Endothelial cell of umbilical vein (primary cell): ENCODE results near the gene CELF1. TPM values are rescaled to one million over a fixed set of nuclear protein-coding genes. Genes with fewer than 3 reads are reported as not detected.

Source experiments
- BruUV-seq: library from RNA; stranded (reverse); fragments of 400-500 nt; replicated peaks from 2 replicates; lab custom pipeline; 2021; lab: Mats Ljungman, UMichigan
- CTCF ChIA-PET: fragments of 300-600, 350-600 bp; sonication (Branson Sonifier 250); formaldehyde crosslinking; loops from one replicate; lab custom pipeline; 2021; ENCODE audit warnings: antibody characterized with exemption, inconsistent platforms; lab: Charles Lee
- POLR2A ChIA-PET: fragments of 300-600, 350-600 bp; sonication (Branson Sonifier 250); formaldehyde crosslinking; loops from one replicate; lab custom pipeline; 2021; ENCODE audit warnings: antibody characterized with exemption, inconsistent platforms; lab: Charles Lee
- DNase-seq: peaks from one replicate; pipeline ENCODE4 v3.0.0-alpha.2; 2011; ENCODE audit warnings: low read depth, low spot score
- FAIRE-seq: peaks from 2 replicates; lab custom pipeline; 2011; peaks lifted over from hg19 to GRCh38; lab: Jason Lieb, UNC
- H2AFZ ChIP-seq: 2 replicates; pipeline ENCODE4 v1.6.0; 2012; ENCODE audit warnings: low read depth, low read length, control low read depth, inconsistent platforms
- H3K27ac ChIP-seq: 2 replicates; pipeline ENCODE4 v1.5.1; 2011; ENCODE audit warnings: low read depth, mild to moderate bottlenecking, control low read depth, low read length, moderate library complexity; ENCODE audit not compliant: insufficient read depth
- H3K27me3 ChIP-seq, 2 experiments: 2 replicates each; pipeline versions ENCODE4 v1.6.0 to v1.6.1; 2011; ENCODE audit warnings: low read length in 2 of 2, mixed read lengths in 1 of 2; ENCODE audit not compliant: control insufficient read depth in 2 of 2, insufficient read depth in 2 of 2
- H3K36me3 ChIP-seq, 2 experiments: 2 replicates in 1 of 2; 3 replicates in 1 of 2; pipeline ENCODE4 v1.5.1; 2011; ENCODE audit warnings: low read length in 2 of 2, mild to moderate bottlenecking in 1 of 2, moderate library complexity in 1 of 2; ENCODE audit not compliant: control insufficient read depth in 2 of 2, insufficient read depth in 2 of 2; ENCODE audit errors: extremely low read depth in 1 of 2
- H3K4me1 ChIP-seq: 3 replicates; pipeline ENCODE4 v1.5.1; 2011; ENCODE audit warnings: mild to moderate bottlenecking, low read length; ENCODE audit not compliant: control insufficient read depth, insufficient read depth; ENCODE audit errors: extremely low read depth
- H3K4me2 ChIP-seq: 2 replicates; pipeline ENCODE4 v1.6.1; 2011; ENCODE audit warnings: low read length, control low read depth, mixed read lengths; ENCODE audit not compliant: insufficient read depth
- H3K4me3 ChIP-seq, 3 experiments: fragments of 200-600 bp in 1 of 3; sonication (generic), shearing (Covaris generic) in 1 of 3; replicated peaks in 1 of 3; 2 replicates each; pipeline ENCODE4 v1.5.1; 2011 to 2016; ENCODE audit warnings: control low read depth in 3 of 3, low read length in 3 of 3, mild to moderate bottlenecking in 2 of 3, inconsistent platforms in 1 of 3, low read depth in 1 of 3, moderate library complexity in 1 of 3; ENCODE audit not compliant: insufficient read depth in 1 of 3
- H3K79me2 ChIP-seq: 2 replicates; pipeline ENCODE4 v1.6.0; 2012; ENCODE audit warnings: low read length, inconsistent platforms; ENCODE audit not compliant: control insufficient read depth, insufficient read depth
- H3K9ac ChIP-seq: replicated peaks from 2 replicates; pipeline ENCODE3; 2011; ENCODE audit warnings: low read length, control low read depth; ENCODE audit not compliant: insufficient read depth; ENCODE audit errors: extremely low read depth
- H3K9me1 ChIP-seq: replicated peaks from 3 replicates; pipeline ENCODE4 v1.6.0; 2011; ENCODE audit warnings: mild to moderate bottlenecking, low read length; ENCODE audit not compliant: control insufficient read depth, insufficient read depth; ENCODE audit errors: extremely low read depth
- H3K9me3 ChIP-seq: replicated peaks from 2 replicates; pipeline ENCODE4 v1.5.1; 2012; ENCODE audit warnings: low read length, inconsistent platforms; ENCODE audit not compliant: control insufficient read depth, insufficient read depth
- H4K20me1 ChIP-seq: replicated peaks from 2 replicates; pipeline ENCODE3; 2011; ENCODE audit warnings: mild to moderate bottlenecking, low read length; ENCODE audit not compliant: control insufficient read depth, insufficient read depth; ENCODE audit errors: extremely low read depth
- CTCF ChIP-seq, 2 donors: IDR thresholded peaks; 1 replicate in 1 of 2; 2 replicates in 1 of 2; pipeline ENCODE4 v1.5.1; 2011; ENCODE audit warnings: low read length in 2 of 2, mild to moderate bottlenecking in 2 of 2, moderate library complexity in 2 of 2, control low read depth in 1 of 2, inconsistent platforms in 1 of 2, low read depth in 1 of 2; ENCODE audit not compliant: insufficient read depth in 1 of 2; ENCODE audit errors: extremely low read depth in 1 of 2
- EZH2 ChIP-seq: IDR thresholded peaks from 2 replicates; pipeline ENCODE4 v1.6.1; 2012; ENCODE audit warnings: borderline replicate concordance, low read depth, mild to moderate bottlenecking, moderate library complexity, low read length, inconsistent platforms; ENCODE audit not compliant: severe bottlenecking
- FOS ChIP-seq: IDR thresholded peaks from 2 replicates; pipeline ENCODE4 v1.6.1; 2011; ENCODE audit warnings: mild to moderate bottlenecking, low read length, moderate library complexity, borderline replicate concordance; ENCODE audit not compliant: insufficient read depth
- GATA2 ChIP-seq: IDR thresholded peaks from 2 replicates; pipeline ENCODE4 v1.7.0; 2011; ENCODE audit warnings: low read depth, mild to moderate bottlenecking, moderate library complexity, mixed read lengths, low read length; ENCODE audit not compliant: insufficient read length, insufficient read depth
- JUN ChIP-seq: IDR thresholded peaks from 2 replicates; pipeline ENCODE4 v1.6.1; 2011; ENCODE audit warnings: borderline replicate concordance, low read depth; ENCODE audit not compliant: insufficient read length, insufficient read depth
- MYC ChIP-seq: IDR thresholded peaks from one replicate; pipeline ENCODE4 v1.6.1; 2011; ENCODE audit warnings: mild to moderate bottlenecking, low read depth, low read length
- POLR2A ChIP-seq: IDR thresholded peaks from 2 replicates; pipeline ENCODE4 v1.6.1; 2012; ENCODE audit warnings: low read depth, mild to moderate bottlenecking, control low read depth, low read length
- POLR2AphosphoS5 ChIP-seq: IDR thresholded peaks from 2 replicates; pipeline ENCODE4 v1.6.1; 2012; ENCODE audit warnings: low read depth, mild to moderate bottlenecking, control low read depth, low read length, moderate library complexity; ENCODE audit not compliant: insufficient read depth
- dilution Hi-C: fragments of 300-500 bp; cut with MboI; formaldehyde crosslinking; loops from one replicate; pipeline ENCODE4 v1.15.0; 2019; ENCODE audit warnings: low sequenced_read_pairs; ENCODE audit not compliant: extremely low pct_ligation_motif_present
- intact Hi-C: fragments of 100-400 bp; cut with micrococcal nuclease; formaldehyde crosslinking; loops from one replicate; pipeline ENCODE4 v1.10.0; 2022
- polyA plus RNA-seq, 4 experiments: library from polyadenylated mRNA; depleted of rRNA in 3 of 4; stranded (reverse) in 3 of 4; unstranded in 1 of 4; fragments of >200 nt; gene quantifications; 2 replicates each; pipeline versions ENCODE4 v1.2.1 to v1.2.3, GENCODE V29; 2011 to 2012; ENCODE audit warnings: missing spikeins in 1 of 4
- total RNA-seq: library from RNA; stranded (reverse); gene quantifications from 2 replicates; pipeline ENCODE4 v1.2.3, GENCODE V29; 2021

CELF1 gene
- total and polyA plus RNA-seq, 2 donors (not counting 3 experiments of a cell fraction or from before 2014, with no cell fraction given) = 66.3 to 120 TPM

GRCh38 chr11:47599902-47600301 is 47.0 kb upstream of the CELF1 start:
- H3K9ac ChIP-seq = no peak overlapping the region

More at GRCh38 chr11:47599902-47600301, 47.0 kb upstream of the CELF1 start:
- Histone ChIP-seq H3K27ac (no peak overlapping the region), H3K4me2 (no peak overlapping the region), H4K20me1 (no peaks in the 10 kb centered on the region), H3K9me1 (no peaks in the 10 kb centered on the region), H3K4me1 (no peaks in the 10 kb centered on the region), H3K27me3 (peaks cover 12% of the 10 kb centered on the region in 2 experiments), H2AFZ (no peak overlapping the region), H3K79me2 (no peaks in the 10 kb centered on the region), H3K4me3 (no peak overlapping the region), H3K9me3 (no peaks in the 10 kb centered on the region), H3K36me3 (no peaks in the 10 kb centered on the region)
- dilution Hi-C loops = no loop called here
- POLR2A ChIA-PET = no interaction called here
- no peak for FAIRE-seq
- no peak for DNase-seq
- BruUV-seq = no TSS peak
- TF ChIP-seq EZH2 (no peak), JUN (no peak), POLR2A (no peak), FOS (no peak), MYC (no peak), CTCF (IDR thresholded peaks at IDR 0.05; ENCODE audit: extremely low read depth in 1 of 2, insufficient read depth in 1 of 2, low read depth in 1 of 2, low read length in 2 of 2) (no peak), POLR2AphosphoS5 (no peak), GATA2 (no peak)
- CTCF ChIA-PET = no interaction called here
- intact Hi-C loops = no loop called here
